WTC11 (cell line): ENCODE data around the gene ATP5IF1.

ENCODE experiments used
- CREB1 ChIP-seq: sonication (generic); formaldehyde crosslinking; IDR thresholded peaks from 2 replicates; pipeline ENCODE4 v1.8.0; 2023; ENCODE audit warnings: mild to moderate bottlenecking, missing genetic modification reagents
- FOXJ3 ChIP-seq: sonication (generic); formaldehyde crosslinking; IDR thresholded peaks from 2 replicates; pipeline ENCODE4 v1.9.0; 2021; ENCODE audit warnings: missing genetic modification reagents, mild to moderate bottlenecking, borderline replicate concordance
- JUN ChIP-seq: sonication (generic); formaldehyde crosslinking; IDR thresholded peaks from 2 replicates; pipeline ENCODE4 v1.8.0; 2023; ENCODE audit warnings: mild to moderate bottlenecking, missing genetic modification reagents
- MXD4 ChIP-seq: fragments of 250-450 bp; sonication (Bioruptor Pico); IDR thresholded peaks from 2 replicates; pipeline ENCODE4 v1.8.0; 2021; ENCODE audit warnings: mild to moderate bottlenecking, moderate library complexity, borderline replicate concordance
- RORB ChIP-seq: fragments of 250-450 bp; sonication (Bioruptor Pico); IDR thresholded peaks from 2 replicates; pipeline ENCODE4 v1.9.0; 2021; ENCODE audit warnings: mild to moderate bottlenecking
- TF ChIP-seq, protein P1 (sequence below): fragments of 200-600 bp; IDR thresholded peaks from 2 replicates; pipeline ENCODE4 v1.8.0; 2022; ENCODE audit warnings: antibody characterized with exemption
- TF ChIP-seq, protein P2 (sequence below): sonication (generic); formaldehyde crosslinking; IDR thresholded peaks from 2 replicates; pipeline ENCODE4 v1.8.0; 2022; ENCODE audit warnings: mild to moderate bottlenecking, missing genetic modification reagents
- TF ChIP-seq, protein P3 (sequence below): sonication (generic); formaldehyde crosslinking; IDR thresholded peaks from 2 replicates; pipeline ENCODE4 v1.8.1; 2023; ENCODE audit warnings: mild to moderate bottlenecking, missing genetic modification reagents, moderate library complexity
- TF ChIP-seq, protein P4 (sequence below): sonication (generic); formaldehyde crosslinking; IDR thresholded peaks from 2 replicates; pipeline ENCODE4 v1.8.0; 2022; ENCODE audit warnings: mild to moderate bottlenecking, missing genetic modification reagents
- TF ChIP-seq, protein P5 (sequence below): sonication (generic); formaldehyde crosslinking; IDR thresholded peaks from 2 replicates; pipeline ENCODE4 v1.8.1; 2023; ENCODE audit warnings: mild to moderate bottlenecking, moderate library complexity, missing genetic modification reagents

DNA sequence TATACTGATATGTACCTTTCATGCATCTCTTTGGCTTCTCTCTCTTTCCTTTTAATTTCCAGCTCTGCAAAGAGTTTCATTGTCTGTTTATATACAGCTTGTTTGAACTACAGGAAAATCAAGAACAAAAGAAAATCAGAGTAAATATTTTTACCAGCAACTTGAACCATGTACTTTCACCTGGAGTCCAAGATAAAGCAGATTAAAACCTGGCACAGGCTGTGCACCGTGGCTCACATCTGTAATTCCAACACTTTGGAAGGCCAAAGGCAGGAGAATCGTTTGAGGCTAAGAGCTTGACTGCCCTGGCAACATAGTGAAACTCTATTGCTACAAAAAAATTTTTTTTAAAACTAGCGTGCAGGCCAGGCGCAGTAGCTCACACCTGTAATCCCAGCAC, 30.7 kb upstream of the ATP5IF1 start:
- TF ChIP-seq RORB, result no peak
- TF ChIP-seq, protein P1, sequence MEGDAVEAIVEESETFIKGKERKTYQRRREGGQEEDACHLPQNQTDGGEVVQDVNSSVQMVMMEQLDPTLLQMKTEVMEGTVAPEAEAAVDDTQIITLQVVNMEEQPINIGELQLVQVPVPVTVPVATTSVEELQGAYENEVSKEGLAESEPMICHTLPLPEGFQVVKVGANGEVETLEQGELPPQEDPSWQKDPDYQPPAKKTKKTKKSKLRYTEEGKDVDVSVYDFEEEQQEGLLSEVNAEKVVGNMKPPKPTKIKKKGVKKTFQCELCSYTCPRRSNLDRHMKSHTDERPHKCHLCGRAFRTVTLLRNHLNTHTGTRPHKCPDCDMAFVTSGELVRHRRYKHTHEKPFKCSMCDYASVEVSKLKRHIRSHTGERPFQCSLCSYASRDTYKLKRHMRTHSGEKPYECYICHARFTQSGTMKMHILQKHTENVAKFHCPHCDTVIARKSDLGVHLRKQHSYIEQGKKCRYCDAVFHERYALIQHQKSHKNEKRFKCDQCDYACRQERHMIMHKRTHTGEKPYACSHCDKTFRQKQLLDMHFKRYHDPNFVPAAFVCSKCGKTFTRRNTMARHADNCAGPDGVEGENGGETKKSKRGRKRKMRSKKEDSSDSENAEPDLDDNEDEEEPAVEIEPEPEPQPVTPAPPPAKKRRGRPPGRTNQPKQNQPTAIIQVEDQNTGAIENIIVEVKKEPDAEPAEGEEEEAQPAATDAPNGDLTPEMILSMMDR, result no peak
- TF ChIP-seq MXD4 (CRISPR knock-in tag), result no peak
- TF ChIP-seq, protein P2, sequence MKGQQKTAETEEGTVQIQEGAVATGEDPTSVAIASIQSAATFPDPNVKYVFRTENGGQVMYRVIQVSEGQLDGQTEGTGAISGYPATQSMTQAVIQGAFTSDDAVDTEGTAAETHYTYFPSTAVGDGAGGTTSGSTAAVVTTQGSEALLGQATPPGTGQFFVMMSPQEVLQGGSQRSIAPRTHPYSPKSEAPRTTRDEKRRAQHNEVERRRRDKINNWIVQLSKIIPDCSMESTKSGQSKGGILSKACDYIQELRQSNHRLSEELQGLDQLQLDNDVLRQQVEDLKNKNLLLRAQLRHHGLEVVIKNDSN (CRISPR knock-in tag), result no peak
- no peak for TF ChIP-seq JUN (CRISPR knock-in tag)
- no peak for TF ChIP-seq CREB1 (CRISPR knock-in tag)
- TF ChIP-seq, protein P3, sequence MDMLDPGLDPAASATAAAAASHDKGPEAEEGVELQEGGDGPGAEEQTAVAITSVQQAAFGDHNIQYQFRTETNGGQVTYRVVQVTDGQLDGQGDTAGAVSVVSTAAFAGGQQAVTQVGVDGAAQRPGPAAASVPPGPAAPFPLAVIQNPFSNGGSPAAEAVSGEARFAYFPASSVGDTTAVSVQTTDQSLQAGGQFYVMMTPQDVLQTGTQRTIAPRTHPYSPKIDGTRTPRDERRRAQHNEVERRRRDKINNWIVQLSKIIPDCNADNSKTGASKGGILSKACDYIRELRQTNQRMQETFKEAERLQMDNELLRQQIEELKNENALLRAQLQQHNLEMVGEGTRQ (CRISPR knock-in tag), result no peak
- TF ChIP-seq, protein P4, sequence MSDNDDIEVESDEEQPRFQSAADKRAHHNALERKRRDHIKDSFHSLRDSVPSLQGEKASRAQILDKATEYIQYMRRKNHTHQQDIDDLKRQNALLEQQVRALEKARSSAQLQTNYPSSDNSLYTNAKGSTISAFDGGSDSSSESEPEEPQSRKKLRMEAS (CRISPR knock-in tag), result no peak
- no peak for TF ChIP-seq FOXJ3 (CRISPR knock-in tag)
- TF ChIP-seq, protein P5, sequence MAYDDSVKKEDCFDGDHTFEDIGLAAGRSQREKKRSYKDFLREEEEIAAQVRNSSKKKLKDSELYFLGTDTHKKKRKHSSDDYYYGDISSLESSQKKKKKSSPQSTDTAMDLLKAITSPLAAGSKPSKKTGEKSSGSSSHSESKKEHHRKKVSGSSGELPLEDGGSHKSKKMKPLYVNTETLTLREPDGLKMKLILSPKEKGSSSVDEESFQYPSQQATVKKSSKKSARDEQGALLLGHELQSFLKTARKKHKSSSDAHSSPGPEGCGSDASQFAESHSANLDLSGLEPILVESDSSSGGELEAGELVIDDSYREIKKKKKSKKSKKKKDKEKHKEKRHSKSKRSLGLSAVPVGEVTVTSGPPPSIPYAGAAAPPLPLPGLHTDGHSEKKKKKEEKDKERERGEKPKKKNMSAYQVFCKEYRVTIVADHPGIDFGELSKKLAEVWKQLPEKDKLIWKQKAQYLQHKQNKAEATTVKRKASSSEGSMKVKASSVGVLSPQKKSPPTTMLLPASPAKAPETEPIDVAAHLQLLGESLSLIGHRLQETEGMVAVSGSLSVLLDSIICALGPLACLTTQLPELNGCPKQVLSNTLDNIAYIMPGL, result no peak
